B cell (primary cell): ENCODE measurements around the gene FOXP4. TPM values are rescaled to one million over a fixed set of nuclear protein-coding genes. Genes with fewer than 3 reads are reported as not detected.

Source experiments
- ATAC-seq: fragments of 200-7000 bp; cut with Tn5 transposase; one replicate; pipeline ENCODE4 v1.10.0; 2021; ENCODE audit warnings: low read depth, mild to moderate bottlenecking, moderate number of reproducible peaks, moderate library complexity
- CTCF ChIA-PET: fragments of 350-600 bp; sonication (Branson Sonifier 250); formaldehyde crosslinking; loops from one replicate; lab custom pipeline; 2021; ENCODE audit warnings: antibody characterized with exemption, inconsistent platforms; lab: Charles Lee
- POLR2A ChIA-PET: fragments of 350-600 bp; sonication (Branson Sonifier 250); formaldehyde crosslinking; loops from one replicate; lab custom pipeline; 2021; ENCODE audit warnings: antibody characterized with exemption; lab: Charles Lee
- DNase-seq: peaks from one replicate; pipeline ENCODE4 v3.0.0; 2013
- H2AFZ ChIP-seq: 2 replicates; pipeline ENCODE4 v1.6.1; 2012; ENCODE audit warnings: mild to moderate bottlenecking, low read depth, low read length; ENCODE audit not compliant: insufficient read depth, poor library complexity, severe bottlenecking
- H3K27ac ChIP-seq, 2 donors: 1 replicate in 1 of 2; 2 replicates in 1 of 2; pipeline ENCODE4 v1.5.1; 2012 to 2013; ENCODE audit warnings: low read length in 2 of 2, mild to moderate bottlenecking in 2 of 2, moderate library complexity in 1 of 2
- H3K27me3 ChIP-seq, 4 experiments: fragments of 200-600 bp in 1 of 4; sonication (generic) in 1 of 4; replicated peaks in 1 of 4; 1 replicate in 2 of 4; 2 replicates in 2 of 4; pipeline versions ENCODE4 v1.6.1 to v1.7.0; 2013 to 2016; ENCODE audit warnings: low read length in 3 of 4, mild to moderate bottlenecking in 2 of 4, mixed read lengths in 1 of 4, moderate library complexity in 1 of 4; ENCODE audit not compliant: insufficient read depth in 4 of 4, control insufficient read depth in 3 of 4; ENCODE audit errors: control extremely low read depth in 1 of 4
- H3K36me3 ChIP-seq, 2 experiments: replicated peaks in 1 of 2; 1 replicate in 1 of 2; 2 replicates in 1 of 2; pipeline versions ENCODE4 v1.6.1 to v1.7.1; 2013; ENCODE audit warnings: low read length in 1 of 2; ENCODE audit not compliant: insufficient read depth in 2 of 2, control insufficient read depth in 1 of 2; ENCODE audit errors: control extremely low read depth in 1 of 2, extremely low read depth in 1 of 2
- H3K4me1 ChIP-seq, 2 donors: fragments of 200-600 bp in 1 of 2; sonication (generic) in 1 of 2; 1 replicate in 1 of 2; 2 replicates in 1 of 2; pipeline versions ENCODE4 v1.5.1 to v1.6.1; 2013 to 2017; ENCODE audit warnings: low read length in 2 of 2; ENCODE audit not compliant: control insufficient read depth in 2 of 2, insufficient read depth in 2 of 2
- H3K4me2 ChIP-seq: replicated peaks from 2 replicates; pipeline ENCODE3; 2012; ENCODE audit warnings: mild to moderate bottlenecking, low read depth, low read length; ENCODE audit not compliant: poor library complexity, severe bottlenecking
- H3K4me3 ChIP-seq, 5 experiments: fragments of 200-600 bp in 1 of 5; sonication (generic) in 1 of 5; 1 replicate in 3 of 5; 2 replicates in 2 of 5; pipeline versions ENCODE4 v1.5.1 to v1.7.0; 2011 to 2016; ENCODE audit warnings: low read length in 4 of 5, mild to moderate bottlenecking in 4 of 5, low read depth in 2 of 5, control low read depth in 1 of 5, moderate library complexity in 1 of 5; ENCODE audit not compliant: insufficient read depth in 1 of 5; ENCODE audit errors: control extremely low read depth in 1 of 5, extremely low read depth in 1 of 5
- H3K79me2 ChIP-seq: fragments of 200-600 bp; sonication (generic); one replicate; pipeline ENCODE4 v1.6.0; 2016; ENCODE audit warnings: low read length; ENCODE audit not compliant: control insufficient read depth, insufficient read depth
- H3K9ac ChIP-seq: fragments of 200-600 bp; sonication (generic); 2 replicates; pipeline ENCODE4 v1.6.1; 2017; ENCODE audit warnings: mild to moderate bottlenecking, low read length, moderate library complexity
- H3K9me3 ChIP-seq, 3 donors: one replicate each; pipeline versions ENCODE4 v1.6.1 to v1.7.1; 2013; ENCODE audit warnings: low read length in 2 of 3; ENCODE audit not compliant: control insufficient read depth in 2 of 3, insufficient read depth in 1 of 3; ENCODE audit errors: control extremely low read depth in 1 of 3
- H4K20me1 ChIP-seq: 2 replicates; pipeline ENCODE4 v1.6.0; 2012; ENCODE audit warnings: mild to moderate bottlenecking, low read length; ENCODE audit not compliant: insufficient read depth, control insufficient read depth, poor library complexity, severe bottlenecking
- H3K27ac Mint-ChIP-seq: one replicate; pipeline ENCODE4 v1.8.0; 2021; ENCODE audit warnings: mixed read lengths
- H3K27me3 Mint-ChIP-seq: one replicate; pipeline ENCODE4 v1.8.0; 2021; ENCODE audit warnings: mixed read lengths
- H3K4me1 Mint-ChIP-seq: one replicate; pipeline ENCODE4 v1.8.0; 2021; ENCODE audit warnings: mixed read lengths
- H3K4me3 Mint-ChIP-seq: one replicate; pipeline ENCODE4 v1.8.0; 2021; ENCODE audit warnings: mixed read lengths
- H3K9me3 Mint-ChIP-seq: one replicate; pipeline ENCODE4 v1.8.0; 2022; ENCODE audit warnings: mixed read lengths; ENCODE audit not compliant: insufficient read depth
- CTCF ChIP-seq: fragments of 200-600 bp; IDR thresholded peaks from one replicate; pipeline ENCODE4 v1.8.0; 2022; ENCODE audit warnings: antibody characterized with exemption, mild to moderate bottlenecking
- EZH2 ChIP-seq: IDR thresholded peaks from 2 replicates; pipeline ENCODE4 v1.6.1; 2012; ENCODE audit warnings: borderline replicate concordance, low read depth, mild to moderate bottlenecking, moderate library complexity, low read length; ENCODE audit not compliant: insufficient read depth, poor library complexity, severe bottlenecking
- WGBS: methylation state at CpG from one replicate; pipeline ENCODE4 v1.1.5; 2013; ENCODE audit warnings: missing lambda C conversion rate; ENCODE audit not compliant: insufficient coverage; 5-methylcytosine and 5-hydroxymethylcytosine counted together
- intact Hi-C: fragments of 100-400 bp; cut with micrococcal nuclease; formaldehyde crosslinking; loops from one replicate; pipeline ENCODE4 v1.10.0; 2022
- polyA plus RNA-seq: library from polyadenylated mRNA; depleted of rRNA; stranded (reverse); fragments of >200 nt; gene quantifications from 2 replicates; pipeline ENCODE4 v1.2.3, GENCODE V29; 2012
- total RNA-seq, 2 donors: library from RNA; stranded (reverse); fragments of 120-200 nt in 1 of 2; gene quantifications; 1 replicate in 1 of 2; 2 replicates in 1 of 2; pipeline versions ENCODE4 v1.2.3 to v1.2.4, GENCODE V29; 2013 to 2022

The FOXP4 gene
- total and polyA plus RNA-seq, 2 donors (not counting 1 experiment from before 2014, with no cell fraction given): 17.0 to 38.7 TPM

- Histone ChIP-seq H3K9ac (no peak overlapping the region), H3K9me3 (no peaks in the 10 kb centered on the region), H3K27ac (no peak overlapping the region), H2AFZ (no peak overlapping the region), H3K79me2 (no peaks in the 10 kb centered on the region), H3K36me3 (no peaks in the 10 kb centered on the region), H3K27me3 (peaks cover 0 to 16% (median 0%) of the 10 kb centered on the region in 4 experiments), H3K4me2 (no peak overlapping the region), H3K4me1 (no peaks in the 10 kb centered on the region), H3K4me3 (no peak overlapping the region), H4K20me1 (no peaks in the 10 kb centered on the region)
- ChIA-PET CTCF (interaction anchor here (0.6 kb wide), 1 partner anchor 310 kb away, joined by 3 read pairs; no protein-coding TSS in a partner anchor), POLR2A (no interaction called here)
- TF ChIP-seq EZH2 (no peak), CTCF (no peak)
- Mint-ChIP-seq H3K27me3 (peaks cover 15% of the 10 kb centered on the region), H3K9me3 (no peaks in the 10 kb centered on the region), H3K4me3 (no peak overlapping the region), H3K27ac (no peak overlapping the region), H3K4me1 (no peaks in the 10 kb centered on the region)
- DNase-seq: no peak
- 98% methylated on average over 6 of the region's 7 CpGs for WGBS
- no peak for ATAC-seq
- intact Hi-C loops: no loop called here
Measured at GRCh38 chr6:41648070-41648585, 101.9 kb downstream of the FOXP4 start.

- peaks cover 12% of the 10 kb centered on the region for H3K27me3 Mint-ChIP-seq
- CTCF ChIA-PET: no interaction called here
Measured at GRCh38 chr6:41648921-41649320, 102.7 kb downstream of the FOXP4 start.

More at GRCh38 chr6:41648921-41649320, 102.7 kb downstream of the FOXP4 start:
- Histone ChIP-seq H3K9me3 (no peaks in the 10 kb centered on the region), H3K36me3 (no peaks in the 10 kb centered on the region), H3K4me3 (no peak overlapping the region), H3K4me1 (no peaks in the 10 kb centered on the region), H3K9ac (no peak overlapping the region), H3K79me2 (no peaks in the 10 kb centered on the region), H3K27ac (no peak overlapping the region), H4K20me1 (no peaks in the 10 kb centered on the region), H3K27me3 (peaks cover 0 to 16% (median 0%) of the 10 kb centered on the region in 4 experiments), H3K4me2 (no peak overlapping the region), H2AFZ (no peak overlapping the region)
- Mint-ChIP-seq H3K9me3 (no peaks in the 10 kb centered on the region), H3K27ac (no peak overlapping the region), H3K4me1 (no peaks in the 10 kb centered on the region), H3K4me3 (no peak overlapping the region)
- POLR2A ChIA-PET: no interaction called here
- DNase-seq: no peak
- WGBS: 66% methylated on average over 4 of the region's 5 CpGs
- TF ChIP-seq EZH2 (no peak), CTCF (no peak)
- ATAC-seq: no peak
- intact Hi-C loops: no loop called here
